A673 (cell line): Measurements from ENCODE around the gene ASB13.

ENCODE experiments used
- CTCF ChIP-seq: fragments of 300-800, 200-600 bp; sonication (generic); conservative IDR thresholded peaks from 2 replicates; pipeline ENCODE4 v1.5.1; 2017; ENCODE audit warnings: low read depth, mild to moderate bottlenecking, antibody characterized with exemption, low read length, moderate library complexity, mixed read lengths
- EZH2 ChIP-seq: fragments of 200-600 bp; sonication (generic); IDR thresholded peaks from 2 replicates; pipeline ENCODE4 v1.6.1; 2017; ENCODE audit warnings: borderline replicate concordance, low read depth, mild to moderate bottlenecking, mixed read lengths, antibody characterized with exemption, low read length; ENCODE audit not compliant: poor library complexity, severe bottlenecking

DNA sequence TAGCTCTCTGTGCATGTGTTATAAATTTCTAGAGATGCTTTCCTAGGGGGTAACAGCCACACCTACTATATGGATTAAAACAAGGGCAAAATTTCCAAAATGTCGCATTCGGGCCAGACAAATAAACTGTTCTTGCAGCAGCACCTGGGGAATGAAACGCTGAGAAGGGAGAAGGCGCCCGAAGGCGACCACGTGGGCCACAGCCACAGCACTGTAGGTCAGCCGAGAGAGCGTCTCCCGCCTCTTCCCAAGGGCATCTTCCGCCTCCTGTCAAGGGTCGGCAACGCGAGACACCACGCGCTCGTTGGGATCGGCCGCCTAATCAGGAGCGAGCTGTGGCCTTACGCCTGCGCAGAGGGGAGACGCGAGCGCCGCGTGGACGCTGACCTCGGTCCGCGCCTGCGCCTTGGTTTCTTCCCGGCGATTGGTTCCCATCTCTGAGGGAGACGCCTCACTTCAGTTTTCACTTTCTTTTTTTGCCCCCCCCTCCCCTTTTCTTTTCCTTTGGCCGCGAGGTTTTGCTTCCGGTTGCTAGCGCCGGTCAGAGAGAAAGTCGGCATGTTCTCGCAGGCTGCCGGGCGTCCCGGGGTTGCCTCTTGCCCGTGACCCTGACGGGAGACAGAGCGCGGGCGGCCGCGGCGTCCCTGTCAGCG, 18.0 kb upstream of the ASB13 start, which contains the start of gene TASOR2:
- TF ChIP-seq CTCF: no peak
- no peak for TF ChIP-seq EZH2
